Frontal cortex (tissue), 4 donors: ENCODE results near the gene MYOCD. TPM values are rescaled to one million over a fixed set of nuclear protein-coding genes. Genes with fewer than 3 reads are reported as not detected.

Experiments used
- DNase-seq, 2 donors: peaks; one replicate each; pipeline ENCODE4 v3.0.0; 2012; ENCODE audit warnings: low spot score in 2 of 2
- FAIRE-seq: peaks from 2 replicates; lab custom pipeline; 2012; peaks lifted over from hg19 to GRCh38; lab: Jason Lieb, UNC
- total RNA-seq: library from RNA; depleted of rRNA; stranded (reverse); fragments of >200 nt; gene quantifications from one replicate; pipeline ENCODE4 v1.2.3, GENCODE V29; 2014
- donor health status: control.
- donor health status: control.
- donor health status: control.

The MYOCD gene
- total RNA-seq, 1 donor from 2014 or later = 0.41 TPM

- FAIRE-seq (no peak), DNase-seq (no peak)
Observed at GRCh38 chr17:12693640-12694039, 27.9 kb downstream of the MYOCD start.

- no peak for FAIRE-seq
- no peak for DNase-seq
Observed at GRCh38 chr17:12706070-12706469, 40.4 kb downstream of the MYOCD start.

GRCh38 chr17:12709063-12709462 is 43.4 kb downstream of the MYOCD start:
- no peak for DNase-seq
- FAIRE-seq = no peak

- FAIRE-seq = no peak
- no peak for DNase-seq
Observed at GRCh38 chr17:12712415-12712814, 46.7 kb downstream of the MYOCD start.

- no peak for FAIRE-seq
- no peak for DNase-seq
Observed at GRCh38 chr17:12712941-12713340, 47.3 kb downstream of the MYOCD start.

- no peak for FAIRE-seq
- DNase-seq = no peak
Observed at GRCh38 chr17:12719948-12720347, 54.3 kb downstream of the MYOCD start.

- no peak for DNase-seq
- FAIRE-seq = no peak
Observed at GRCh38 chr17:12721581-12721980, 55.9 kb downstream of the MYOCD start.

- DNase-seq (no peak), FAIRE-seq (no peak)
Observed at GRCh38 chr17:12722282-12722681, 56.6 kb downstream of the MYOCD start.

- FAIRE-seq (no peak), DNase-seq (no peak)
Observed at GRCh38 chr17:12726131-12726530, 60.4 kb downstream of the MYOCD start.

GRCh38 chr17:12727076-12727760 is 61.5 kb downstream of the MYOCD start:
- FAIRE-seq (no peak), DNase-seq (no peak)

- no peak for FAIRE-seq
- DNase-seq = no peak
Observed at GRCh38 chr17:12727881-12728280, 62.2 kb downstream of the MYOCD start.

GRCh38 chr17:12729086-12729485 is 63.4 kb downstream of the MYOCD start:
- FAIRE-seq (no peak), DNase-seq (no peak)

GRCh38 chr17:12730421-12730820 is 64.7 kb downstream of the MYOCD start:
- DNase-seq = no peak
- FAIRE-seq = no peak

- DNase-seq = peak in 1 of 2 donors; percentile 8
- FAIRE-seq = no peak
Observed at GRCh38 chr17:12730931-12731521, 65.3 kb downstream of the MYOCD start.

GRCh38 chr17:12731839-12732238 is 66.1 kb downstream of the MYOCD start:
- DNase-seq = no peak

GRCh38 chr17:12732366-12732765 is 66.7 kb downstream of the MYOCD start:
- FAIRE-seq = no peak
- no peak for DNase-seq

More at GRCh38 chr17:12731839-12732238, 66.1 kb downstream of the MYOCD start:
- FAIRE-seq = no peak

GRCh38 chr17:12734926-12735325 is 69.2 kb downstream of the MYOCD start:
- FAIRE-seq (no peak), DNase-seq (no peak)

GRCh38 chr17:12735517-12735916 is 69.8 kb downstream of the MYOCD start:
- DNase-seq = no peak
- FAIRE-seq = no peak

GRCh38 chr17:12736526-12736925 is 70.8 kb downstream of the MYOCD start:
- FAIRE-seq (no peak), DNase-seq (no peak)

- DNase-seq = no peak
- FAIRE-seq = no peak
Observed at GRCh38 chr17:12737740-12738469, 72.2 kb downstream of the MYOCD start.

- DNase-seq (no peak), FAIRE-seq (no peak)
Observed at GRCh38 chr17:12738624-12739023, 72.9 kb downstream of the MYOCD start.
